ENCODE measurements around the gene IQCF6. TPM values are rescaled to one million over a fixed set of nuclear protein-coding genes. Genes with fewer than 3 reads are reported as not detected.
"Not testable (repeated sequence)": the region's sequence is repeated elsewhere in the genome, so short reads cannot be mapped to it uniquely, and the experiment has no call there.

IQCF6 gene
- total RNA-seq, 1 experiment from 2014 or later = not detected

GRCh38 chr3:51794206-51794605, 15.2 kb upstream of the IQCF6 start:
- Histone ChIP-seq H3K9me2 (ENCODE audit: insufficient read depth) (no peaks in the 10 kb centered on the region), H3K36me3 (ENCODE audit: low read depth) (no peaks in the 10 kb centered on the region), H3K4me3 (no peak overlapping the region), H3K4me1 (replicated peaks; ENCODE audit: insufficient read depth) (no peaks in the 10 kb centered on the region), H2AFZ (no peak overlapping the region), H3K79me2 (ENCODE audit: low read depth) (no peaks in the 10 kb centered on the region), H3K9me3 (ENCODE audit: insufficient read depth, low read depth) (no peaks in the 10 kb centered on the region), H4K20me1 (ENCODE audit: insufficient read depth) (no peaks in the 10 kb centered on the region), H3K27ac (no peak overlapping the region), H3K4me2 (no peak overlapping the region), H3K27me3 (ENCODE audit: insufficient read depth, low read depth) (no peaks in the 10 kb centered on the region), H3F3A (ENCODE audit: insufficient read depth, low read depth) (no peaks in the 10 kb centered on the region)
- ChIA-PET POLR2A (ENCODE audit: unreplicated experiment) (no interaction called here), CTCF (no interaction called here)
- no peak for DNase-seq
- BruUV-seq (replicated peaks) = no TSS peak
- TF ChIP-seq EZH2 (IDR thresholded peaks at IDR 0.05; ENCODE audit: low read depth) (no peak), CTCF (conservative IDR thresholded peaks at IDR 0.05) (no peak)
- intact Hi-C loops (cut with micrococcal nuclease; ENCODE audit: unreplicated experiment) = no loop called here

- H4K20me1 ChIP-seq (ENCODE audit: insufficient read depth) = no peaks in the 10 kb centered on the region
- H2AFZ ChIP-seq = no peak overlapping the region
- intact Hi-C loops (cut with micrococcal nuclease; ENCODE audit: unreplicated experiment) = no loop called here
- TF ChIP-seq CTCF (conservative IDR thresholded peaks at IDR 0.05) = no peak
- no peak for TF ChIP-seq EZH2 (IDR thresholded peaks at IDR 0.05; ENCODE audit: low read depth)
- no peak overlapping the region for H3K27ac ChIP-seq
- POLR2A ChIA-PET (ENCODE audit: unreplicated experiment) = no interaction called here
- no peak overlapping the region for H3K4me3 ChIP-seq
- no peak overlapping the region for H3K4me2 ChIP-seq
- H3K79me2 ChIP-seq (ENCODE audit: low read depth) = no peaks in the 10 kb centered on the region
- H3F3A ChIP-seq (ENCODE audit: insufficient read depth, low read depth) = no peaks in the 10 kb centered on the region
- H3K9me2 ChIP-seq (ENCODE audit: insufficient read depth) = no peaks in the 10 kb centered on the region
- H3K4me1 ChIP-seq (replicated peaks; ENCODE audit: insufficient read depth) = no peaks in the 10 kb centered on the region
- H3K27me3 ChIP-seq (ENCODE audit: insufficient read depth, low read depth) = no peaks in the 10 kb centered on the region
- no TSS peak for BruUV-seq (replicated peaks)
- CTCF ChIA-PET = no interaction called here
- DNase-seq = no peak
- H3K36me3 ChIP-seq (ENCODE audit: low read depth) = no peaks in the 10 kb centered on the region
- H3K9me3 ChIP-seq (ENCODE audit: insufficient read depth, low read depth) = no peaks in the 10 kb centered on the region
Observed at GRCh38 chr3:51792206-51792605, 13.2 kb upstream of the IQCF6 start.

- no peak for DNase-seq
- Histone ChIP-seq H3K9me2 (ENCODE audit: insufficient read depth) (no peaks in the 10 kb centered on the region), H3K27me3 (ENCODE audit: insufficient read depth, low read depth) (peaks cover under 1% of the 10 kb centered on the region; the same call in 1 of the 2 replicates), H2AFZ (no peak overlapping the region), H3K4me1 (replicated peaks; ENCODE audit: insufficient read depth) (no peaks in the 10 kb centered on the region), H3K4me2 (no peak overlapping the region), H3K9me3 (ENCODE audit: insufficient read depth, low read depth) (no peaks in the 10 kb centered on the region), H3K79me2 (ENCODE audit: low read depth) (no peaks in the 10 kb centered on the region), H4K20me1 (ENCODE audit: insufficient read depth) (no peaks in the 10 kb centered on the region), H3K27ac (no peak overlapping the region), H3K36me3 (ENCODE audit: low read depth) (no peaks in the 10 kb centered on the region), H3F3A (ENCODE audit: insufficient read depth, low read depth) (no peaks in the 10 kb centered on the region), H3K4me3 (no peak overlapping the region)
- CTCF ChIA-PET = no interaction called here
- intact Hi-C loops (cut with micrococcal nuclease; ENCODE audit: unreplicated experiment) = no loop called here
- no TSS peak for BruUV-seq (replicated peaks)
- POLR2A ChIA-PET (ENCODE audit: unreplicated experiment) = no interaction called here
- TF ChIP-seq EZH2 (IDR thresholded peaks at IDR 0.05; ENCODE audit: low read depth) = no peak
- no peak for TF ChIP-seq CTCF (conservative IDR thresholded peaks at IDR 0.05)
Observed at GRCh38 chr3:51789437-51789836, 10.4 kb upstream of the IQCF6 start.

- H4K20me1 ChIP-seq (ENCODE audit: insufficient read depth); CTCF ChIA-PET; H3K79me2 ChIP-seq (ENCODE audit: low read depth); H3K27me3 ChIP-seq (ENCODE audit: insufficient read depth, low read depth); BruUV-seq (replicated peaks); H3K4me2 ChIP-seq; H3F3A ChIP-seq (ENCODE audit: insufficient read depth, low read depth); H3K4me3 ChIP-seq; H3K36me3 ChIP-seq (ENCODE audit: low read depth); intact Hi-C loops (cut with micrococcal nuclease; ENCODE audit: unreplicated experiment); POLR2A ChIA-PET (ENCODE audit: unreplicated experiment); H3K9me3 ChIP-seq (ENCODE audit: insufficient read depth, low read depth); H3K27ac ChIP-seq; H3K4me1 ChIP-seq (replicated peaks; ENCODE audit: insufficient read depth); H2AFZ ChIP-seq; DNase-seq; H3K9me2 ChIP-seq (ENCODE audit: insufficient read depth): not testable (repeated sequence)
Observed at GRCh38 chr3:51787576-51787975, 8.5 kb upstream of the IQCF6 start.

All from PC-9 (cell line).